Right lobe of liver (tissue), 6 donors: Measurements from ENCODE around the gene SLC6A3. TPM values are rescaled to one million over a fixed set of nuclear protein-coding genes. Genes with fewer than 3 reads are reported as not detected.
A peak's percentile ranks its signal among the peaks of the same experiment; 100 is the strongest.

ENCODE experiments used
- ATAC-seq, 4 donors: fragments of 200-7000 bp; cut with Tn5 transposase; one replicate each; pipeline ENCODE4 v1.9.1; 2020; ENCODE audit warnings: mild to moderate bottlenecking in 4 of 4, moderate library complexity in 4 of 4
- DNase-seq, 3 donors: peaks; one replicate each; pipeline ENCODE4 v3.0.0-alpha.2; 2020
- H3K27ac ChIP-seq, 3 donors: fragments of 200-600 bp; one replicate each; pipeline ENCODE4 v1.8.0; 2022
- H3K27me3 ChIP-seq, 2 donors: fragments of 200-600 bp; one replicate each; pipeline ENCODE4 v1.8.0; 2022
- H3K36me3 ChIP-seq, 4 donors: fragments of 200-600 bp; sonication (generic) in 1 of 4; one replicate each; pipeline versions ENCODE4 v1.5.1 to v1.8.0; 2017 to 2022; ENCODE audit warnings: control low read depth in 1 of 4
- H3K4me1 ChIP-seq, 4 donors: fragments of 200-600 bp; sonication (generic) in 1 of 4; one replicate each; pipeline versions ENCODE4 v1.5.1 to v1.8.0; 2017 to 2022; ENCODE audit warnings: control low read depth in 1 of 4
- H3K4me3 ChIP-seq, 3 donors: fragments of 200-600 bp; one replicate each; pipeline ENCODE4 v1.8.0; 2022
- H3K9me3 ChIP-seq, 4 donors: fragments of 200-600 bp; sonication (generic) in 1 of 4; one replicate each; pipeline versions ENCODE4 v1.5.1 to v1.8.0; 2017 to 2022; ENCODE audit warnings: control low read depth in 1 of 4
- CTCF ChIP-seq, 4 donors: fragments of 200-600 bp in 3 of 4; fragments of 450-650 bp in 1 of 4; IDR thresholded peaks; one replicate each; pipeline versions ENCODE4 v1.5.1 to v1.8.0; 2016 to 2022; ENCODE audit warnings: antibody characterized with exemption in 4 of 4, mild to moderate bottlenecking in 2 of 4
- POLR2A ChIP-seq: fragments of 450-650 bp; IDR thresholded peaks from one replicate; pipeline ENCODE4 v1.6.1; 2017; ENCODE audit warnings: antibody characterized with exemption, mild to moderate bottlenecking
- WGBS: methylation state at CpG from one replicate; pipeline ENCODE4 v1.1.6; 2018; ENCODE audit warnings: low coverage, low lambda C conversion rate; ENCODE audit not compliant: insufficient coverage; ENCODE audit errors: missing lambda C conversion rate; 5-methylcytosine and 5-hydroxymethylcytosine counted together
- intact Hi-C, 2 donors: fragments of 100-400 bp; cut with DNase I; formaldehyde crosslinking; loops; one replicate each; pipeline versions ENCODE4 v1.11.2 to v1.14.1; 2022
- total RNA-seq, 6 experiments: library from RNA; depleted of rRNA in 2 of 6; stranded (reverse); fragments of >200 nt in 2 of 6; fragmentation: NEBNext Ultra II Directional in 3 of 6; extraction: Animal tissue kit (Norgen Biotek cat#: 25700) in 3 of 6; gene quantifications; one replicate each; pipeline versions ENCODE4 v1.1.0 to v1.2.4, GENCODE V29; 2016 to 2023
- donor health status: DM: no; HTN: yes; CAD: no.
- donor health status: DM: no; HTN: no; CAD: no.
- donor health status: DM: no; HTN: no; CAD: no.
- donor health status: DM: no; HTN: yes; CAD: no.
- donor health status: DM: no; HTN: yes; CAD: no.

SLC6A3 gene
- total RNA-seq, 6 experiments from 2014 or later, result not detected

- no peaks in the 10 kb centered on the region for H3K9me3 ChIP-seq
- TF ChIP-seq POLR2A (no peak), CTCF (IDR thresholded peaks at IDR 0.05) (no peak)
- H3K4me1 ChIP-seq, result no peaks in the 10 kb centered on the region
- 59% methylated on average over 8 of the region's 40 CpGs for WGBS
- H3K27ac ChIP-seq, result no peak overlapping the region
- intact Hi-C loops, result no loop called here
- ATAC-seq (no peak), DNase-seq (peak in 1 of 3 donors; percentile 47)
- no peaks in the 10 kb centered on the region for H3K36me3 ChIP-seq
- H3K4me3 ChIP-seq, result no peak overlapping the region
- H3K27me3 ChIP-seq, result no peaks in the 10 kb centered on the region
Observed at GRCh38 chr5:1405539-1406530, 39.4 kb downstream of the SLC6A3 start.

DNA sequence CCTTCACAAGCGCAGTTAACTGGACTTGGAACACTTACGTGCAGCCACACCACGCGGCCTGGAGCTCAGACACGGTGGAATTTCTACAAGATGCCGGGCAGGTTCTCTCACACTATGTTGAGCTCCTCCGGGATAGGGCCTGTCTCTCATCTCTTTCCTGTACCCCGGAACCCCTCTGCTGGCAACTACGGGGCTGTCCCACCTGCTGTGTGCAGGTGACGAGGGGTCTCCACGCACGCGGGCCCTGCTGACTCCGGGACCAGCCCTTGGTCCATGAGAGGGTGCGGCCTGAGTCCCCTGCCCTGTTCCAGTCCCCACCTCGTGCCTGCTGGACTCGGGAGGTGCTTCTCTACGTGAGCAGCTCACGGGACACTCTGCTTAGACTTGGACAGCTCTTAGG is 40.1 kb downstream of the SLC6A3 start:
- no peak overlapping the region for H3K4me3 ChIP-seq
- WGBS, result 19% methylated on average over 3 of the region's 19 CpGs
- no peaks in the 10 kb centered on the region for H3K4me1 ChIP-seq
- DNase-seq (peak in 1 of 3 donors; percentile 38), ATAC-seq (no peak)
- intact Hi-C loops, result no loop called here
- no peak overlapping the region for H3K27ac ChIP-seq
- H3K27me3 ChIP-seq, result no peaks in the 10 kb centered on the region
- H3K36me3 ChIP-seq, result no peaks in the 10 kb centered on the region
- H3K9me3 ChIP-seq, result no peaks in the 10 kb centered on the region
- TF ChIP-seq CTCF (IDR thresholded peaks at IDR 0.05), result no peak
- no peak for TF ChIP-seq POLR2A

DNA sequence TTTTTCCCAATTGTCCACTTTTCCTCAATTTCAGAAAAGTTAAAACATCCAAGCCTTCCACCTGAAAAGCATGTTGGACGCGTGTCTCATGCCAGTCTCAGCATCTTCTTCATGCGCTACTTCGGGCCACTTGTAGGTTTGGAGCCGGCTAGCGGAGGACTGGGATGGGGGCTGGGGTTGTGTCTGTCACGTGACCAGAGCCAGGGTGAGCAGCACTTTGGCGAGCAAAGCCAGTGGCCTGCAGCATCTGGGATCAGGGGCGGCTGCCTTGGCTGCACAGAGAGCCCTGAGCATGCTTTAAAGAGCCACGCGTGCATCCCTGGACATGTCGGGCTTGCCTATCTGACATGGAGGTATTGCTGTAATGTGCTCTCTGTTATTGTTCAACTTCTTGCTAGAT is 41.2 kb downstream of the SLC6A3 start:
- TF ChIP-seq CTCF (IDR thresholded peaks at IDR 0.05), result no peak
- TF ChIP-seq POLR2A, result no peak
- WGBS, result 62% methylated on average over 7 of the region's 12 CpGs
- Histone ChIP-seq H3K4me1 (no peaks in the 10 kb centered on the region), H3K36me3 (no peaks in the 10 kb centered on the region), H3K4me3 (no peak overlapping the region), H3K9me3 (no peaks in the 10 kb centered on the region), H3K27ac (no peak overlapping the region), H3K27me3 (no peaks in the 10 kb centered on the region)
- intact Hi-C loops, result no loop called here
- DNase-seq (peak in 2 of 3 donors; percentile 10 to 27), ATAC-seq (no peak)

DNA sequence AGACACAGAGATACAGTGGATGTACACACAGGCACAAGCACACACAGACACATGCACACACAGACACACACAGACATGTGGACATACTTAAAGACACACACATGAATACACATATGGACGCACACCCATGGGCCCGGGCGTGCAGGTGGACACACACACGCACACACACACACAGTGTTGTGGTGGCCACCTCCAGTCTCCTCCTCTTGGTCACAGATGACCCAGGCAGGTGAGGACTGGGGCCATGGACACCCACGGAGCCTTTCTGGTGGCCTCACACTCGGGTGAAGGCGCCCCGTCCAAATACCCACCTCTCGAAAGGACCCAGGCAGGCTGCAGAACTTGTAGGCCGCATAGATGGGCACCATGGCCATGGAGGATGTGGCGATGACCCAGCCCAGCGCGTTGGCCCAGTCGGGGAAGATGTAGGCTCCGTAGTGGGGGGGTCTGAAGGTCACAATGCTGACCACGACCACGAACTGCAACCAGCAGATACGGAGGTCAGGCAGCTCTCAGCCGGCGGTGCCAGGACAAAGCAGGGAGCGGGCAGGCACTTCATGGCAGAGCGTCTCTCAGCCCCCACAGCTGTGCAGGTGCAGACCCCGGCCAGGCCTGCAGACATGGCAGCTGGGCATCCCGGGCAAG is 42.5 kb downstream of the SLC6A3 start:
- WGBS, result no CpG with 5 or more reads among the region's 24 CpGs
- peak in 1 of 3 donors; percentile 49 for DNase-seq

More for the DNA sequence above, 42.5 kb downstream of the SLC6A3 start:
- Histone ChIP-seq H3K4me3 (no peak overlapping the region), H3K36me3 (no peaks in the 10 kb centered on the region), H3K27ac (no peak overlapping the region), H3K27me3 (no peaks in the 10 kb centered on the region), H3K9me3 (no peaks in the 10 kb centered on the region), H3K4me1 (no peaks in the 10 kb centered on the region)
- no peak for ATAC-seq
- TF ChIP-seq POLR2A, result no peak
- no peak for TF ChIP-seq CTCF (IDR thresholded peaks at IDR 0.05)
- intact Hi-C loops, result no loop called here
